NCI-H1436 treated with DMSO at 0.1 percent for 48 hours (cell line): Measurements from ENCODE around the gene ZNF318.

Source experiments
- DNase-seq: peaks from one replicate; lab custom pipeline; 2025; lab: John Stamatoyannopoulos, UW

ZNF318 gene

GRCh38 chr6:43302126-43302525, 67.3 kb downstream of the ZNF318 start:
- DNase-seq: no peak

GRCh38 chr6:43301081-43301870, 68.2 kb downstream of the ZNF318 start:
- no peak for DNase-seq

GRCh38 chr6:43299338-43300293, 69.8 kb downstream of the ZNF318 start:
- no peak for DNase-seq

GRCh38 chr6:43298565-43299337, 70.7 kb downstream of the ZNF318 start:
- no peak for DNase-seq

GRCh38 chr6:43297644-43298564, 71.5 kb downstream of the ZNF318 start, which contains the start of gene SLC22A7:
TSS of gene SLC22A7 (plus strand) at chr6:43298260. CDS start at chr6:43298359, 99 bp downstream.
- no peak for DNase-seq

- DNase-seq: no peak
Measured at GRCh38 chr6:43296780-43297497, 72.5 kb downstream of the ZNF318 start.

GRCh38 chr6:43295456-43295855, 74.0 kb downstream of the ZNF318 start:
- no peak for DNase-seq

- no peak for DNase-seq
Measured at GRCh38 chr6:43294536-43294935, 74.9 kb downstream of the ZNF318 start.

GRCh38 chr6:43293698-43294097, 75.7 kb downstream of the ZNF318 start:
- DNase-seq: no peak

GRCh38 chr6:43292763-43293318, 76.6 kb downstream of the ZNF318 start:
- no peak for DNase-seq

- DNase-seq: no peak
Measured at GRCh38 chr6:43292341-43292740, 77.1 kb downstream of the ZNF318 start.

- no peak for DNase-seq
Measured at GRCh38 chr6:43291708-43292107, 77.7 kb downstream of the ZNF318 start.

- no peak for DNase-seq
Measured at GRCh38 chr6:43290905-43291355, 78.5 kb downstream of the ZNF318 start.

GRCh38 chr6:43290339-43290904, 79.0 kb downstream of the ZNF318 start:
- no peak for DNase-seq

- no peak for DNase-seq
Measured at GRCh38 chr6:43287717-43288679, 81.4 kb downstream of the ZNF318 start.

GRCh38 chr6:43286980-43287716, 82.3 kb downstream of the ZNF318 start:
- DNase-seq: no peak

GRCh38 chr6:43286456-43286979, 82.9 kb downstream of the ZNF318 start:
- no peak for DNase-seq
